Measurements from ENCODE around the gene LDHAL6B. TPM values are rescaled to one million over a fixed set of nuclear protein-coding genes. Genes with fewer than 3 reads are reported as not detected.
"Not testable (repeated sequence)": the region's sequence is repeated elsewhere in the genome, so short reads cannot be mapped to it uniquely, and the experiment has no call there.

LDHAL6B gene
- total RNA-seq: not detected

DNA sequence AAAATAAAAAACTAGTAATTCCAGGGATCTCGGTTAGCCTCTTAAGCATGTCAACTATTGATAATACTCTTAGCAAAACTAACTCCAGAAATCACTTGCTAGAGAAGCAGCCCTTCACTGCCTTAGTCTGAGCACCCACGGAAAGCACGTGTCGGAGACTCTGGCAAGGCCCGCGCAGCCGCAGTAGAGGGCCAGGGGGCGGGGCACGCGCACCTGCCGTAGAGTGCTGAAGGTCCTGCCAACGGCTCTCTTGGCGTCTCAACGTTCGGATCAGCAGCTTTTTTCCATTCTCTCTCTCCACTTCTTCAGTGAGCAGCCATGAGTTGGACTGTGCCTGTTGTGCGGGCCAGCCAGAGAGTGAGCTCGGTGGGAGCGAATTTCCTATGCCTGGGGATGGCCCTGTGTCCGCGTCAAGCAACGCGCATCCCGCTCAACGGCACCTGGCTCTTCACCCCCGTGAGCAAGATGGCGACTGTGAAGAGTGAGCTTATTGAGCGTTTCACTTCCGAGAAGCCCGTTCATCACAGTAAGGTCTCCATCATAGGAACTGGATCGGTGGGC, at the start of gene LDHAL6B:
LDHAL6B (plus strand) TSS at position 221 of the 561 bp plus-strand sequence; CDS start at position 319, 98 bp downstream.
- Mint-ChIP-seq H3K4me1 (no peaks in the 10 kb centered on the region), H3K27ac (no peak within 1 kb of the TSS), H3K27me3 (no peaks in the 10 kb centered on the region), H3K36me3 (ENCODE audit: low read depth) (no peaks in the 10 kb centered on the region), H3K9me3 (no peaks in the 10 kb centered on the region), H3K4me3 (no peak within 1 kb of the TSS)
- CTCF ChIA-PET: interaction anchor here (1.8 kb wide), 1 partner anchor 10 kb away, joined by 5 read pairs; no protein-coding TSS in a partner anchor
- no peak for DNase-seq
- POLR2A ChIA-PET: no interaction called here

DNA sequence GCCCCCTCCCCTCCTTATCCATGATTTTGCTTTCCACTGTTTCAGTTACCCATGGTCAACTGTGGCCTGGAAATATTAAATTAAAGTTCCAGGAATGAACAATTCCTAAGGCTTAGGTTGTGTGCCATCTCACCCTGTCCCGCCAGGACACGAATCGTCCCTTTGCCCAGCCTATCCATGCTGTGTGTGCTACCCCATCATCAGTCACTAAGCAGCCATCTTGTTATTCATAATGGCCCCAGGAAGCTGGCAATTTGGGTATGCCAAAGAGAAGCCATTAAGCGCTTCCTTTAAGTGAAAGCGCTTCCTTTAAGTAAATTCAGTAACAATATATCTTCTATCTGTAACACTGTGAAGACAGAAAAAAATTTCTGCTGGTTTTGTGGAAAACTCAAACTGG, 49.2 kb upstream of the LDHAL6B start:
- Mint-ChIP-seq H3K27me3 (no peaks in the 10 kb centered on the region), H3K9me3 (no peaks in the 10 kb centered on the region), H3K27ac (no peak overlapping the region), H3K4me3 (no peak overlapping the region), H3K36me3 (ENCODE audit: low read depth) (no peaks in the 10 kb centered on the region), H3K4me1 (no peaks in the 10 kb centered on the region)
- ChIA-PET POLR2A (no interaction called here), CTCF (interaction anchor here (0.6 to 1.5 kb wide), 3 partner anchors 8 to 256 kb away, joined by 3 read pairs; no protein-coding TSS in a partner anchor)
- no peak for DNase-seq

DNA sequence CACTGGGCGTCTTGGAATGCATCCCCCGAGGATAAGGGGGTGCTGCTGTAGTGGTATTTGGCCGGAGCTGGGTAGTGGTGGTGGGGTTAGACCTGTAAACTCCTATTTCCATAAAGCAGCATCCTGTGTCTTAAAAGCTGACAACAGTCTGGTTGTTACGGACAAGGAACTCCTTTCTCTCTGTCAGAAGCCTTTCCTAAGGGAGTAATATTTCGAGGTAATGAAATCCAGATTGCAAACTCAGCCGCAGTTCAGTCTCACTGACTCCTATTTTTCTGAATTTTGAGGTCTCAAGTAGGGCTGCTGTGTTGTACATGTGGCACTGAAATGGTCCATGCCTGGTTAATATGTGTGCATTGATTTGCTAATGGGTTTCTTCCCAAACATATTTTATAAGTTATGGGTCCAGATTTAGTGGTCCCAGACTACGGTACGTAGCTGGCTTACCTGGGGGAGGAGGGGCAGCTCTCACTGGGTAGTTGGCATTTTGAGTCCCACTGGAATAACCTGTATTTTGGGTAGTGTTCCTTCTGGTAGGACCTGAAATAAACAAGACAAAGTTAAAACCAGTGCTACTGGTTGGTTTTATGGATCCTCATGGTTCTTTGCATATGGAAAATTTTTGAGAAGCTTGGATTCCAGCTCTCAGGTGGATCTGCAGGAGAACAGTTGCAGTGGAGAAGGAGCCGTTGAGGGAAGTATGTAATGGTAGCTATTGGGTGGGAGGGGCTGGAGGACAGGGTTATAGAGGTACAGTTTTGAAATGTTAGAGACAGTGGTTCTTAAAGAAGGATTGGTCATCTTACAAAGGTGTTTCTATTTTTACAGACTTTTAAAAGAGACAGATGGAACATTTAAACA, 48.6 kb upstream of the LDHAL6B start:
- Mint-ChIP-seq H3K4me3 (no peak overlapping the region), H3K4me1 (no peaks in the 10 kb centered on the region), H3K9me3 (no peaks in the 10 kb centered on the region), H3K27ac (no peak overlapping the region), H3K27me3 (no peaks in the 10 kb centered on the region), H3K36me3 (ENCODE audit: low read depth) (no peaks in the 10 kb centered on the region)
- CTCF ChIA-PET: interaction anchor here (1.0 to 1.5 kb wide), 2 partner anchors 9 to 255 kb away, joined by 3 read pairs; no protein-coding TSS in a partner anchor
- POLR2A ChIA-PET: no interaction called here
- no peak for DNase-seq

DNA sequence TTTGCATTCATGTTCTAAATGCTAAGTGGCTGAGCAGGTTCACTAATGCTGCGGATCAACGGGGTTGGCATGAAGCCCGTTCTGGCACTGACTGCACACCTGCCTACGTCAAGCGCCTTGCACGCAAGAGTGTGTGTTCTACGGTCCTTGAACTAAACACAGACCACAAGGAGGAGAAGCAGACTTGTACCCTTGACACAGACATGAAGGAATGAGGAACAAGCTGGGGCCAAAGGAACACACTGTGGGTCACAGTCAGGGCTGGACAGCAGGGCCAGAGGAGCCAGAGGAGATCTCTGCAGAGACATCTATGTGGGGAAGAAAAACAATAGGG, 48.0 kb upstream of the LDHAL6B start:
- no peak for DNase-seq
- Mint-ChIP-seq H3K4me1 (no peaks in the 10 kb centered on the region), H3K9me3 (no peaks in the 10 kb centered on the region), H3K4me3 (no peak overlapping the region), H3K27ac (no peak overlapping the region), H3K27me3 (no peaks in the 10 kb centered on the region), H3K36me3 (ENCODE audit: low read depth) (no peaks in the 10 kb centered on the region)
- ChIA-PET CTCF (interaction anchor here (1.5 kb wide), 1 partner anchor 255 kb away, joined by 3 read pairs; no protein-coding TSS in a partner anchor), POLR2A (no interaction called here)

- H3K27me3 Mint-ChIP-seq: no peaks in the 10 kb centered on the region
- ChIA-PET POLR2A (no interaction called here), CTCF (no interaction called here)
- H3K4me1 Mint-ChIP-seq: no peaks in the 10 kb centered on the region
- H3K27ac Mint-ChIP-seq: no peak overlapping the region
- H3K36me3 Mint-ChIP-seq (ENCODE audit: low read depth): no peaks in the 10 kb centered on the region
- H3K4me3 Mint-ChIP-seq: no peak overlapping the region
- DNase-seq: no peak
- no peaks in the 10 kb centered on the region for H3K9me3 Mint-ChIP-seq
These were observed 47.4 kb upstream of the LDHAL6B start for GRCh38 chr15:59159210-59159609.

DNA sequence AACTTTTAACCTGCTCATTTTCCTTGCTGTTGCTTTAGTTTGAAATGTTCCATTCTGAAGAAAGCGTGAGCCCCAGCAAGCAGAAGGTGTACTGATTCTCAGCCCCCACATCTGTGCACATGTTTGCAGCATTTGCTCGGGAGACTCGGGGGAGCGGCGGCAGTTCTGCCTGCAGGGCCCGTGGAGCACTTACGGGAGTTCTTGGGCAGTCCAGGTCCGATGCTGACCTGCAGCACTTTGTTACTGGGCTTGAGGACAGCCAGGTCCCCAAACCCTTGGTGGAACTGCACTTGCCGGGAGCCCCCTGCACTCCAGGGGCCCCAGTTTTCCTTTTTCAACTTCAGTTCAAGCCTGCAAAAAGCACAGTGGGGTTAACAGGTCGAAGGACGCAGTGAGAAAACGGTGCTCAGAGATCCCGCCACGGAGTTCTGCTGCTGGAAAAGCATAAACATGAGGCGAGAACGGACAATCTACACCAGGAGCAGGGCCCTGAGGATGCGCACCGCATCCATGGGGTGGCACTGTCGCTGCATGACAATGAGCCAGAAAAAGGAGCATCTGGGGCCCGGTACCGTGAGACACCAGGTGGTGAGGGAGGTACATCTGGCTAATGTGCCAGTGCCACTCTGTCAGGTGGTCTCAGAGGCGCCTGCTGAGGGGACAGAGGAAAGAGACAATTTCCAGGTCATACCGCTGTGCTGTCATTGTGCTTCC, 45.6 kb upstream of the LDHAL6B start:
- peak; percentile 46 for DNase-seq
- CTCF ChIA-PET: interaction anchor here (0.9 kb wide), 1 partner anchor 32 kb away, joined by 3 read pairs; no protein-coding TSS in a partner anchor
- no peaks in the 10 kb centered on the region for H3K27me3 Mint-ChIP-seq

GRCh38 chr15:59162080-59162479, 44.6 kb upstream of the LDHAL6B start:
- DNase-seq; H3K9me3 Mint-ChIP-seq; POLR2A ChIA-PET; H3K4me3 Mint-ChIP-seq; H3K36me3 Mint-ChIP-seq (ENCODE audit: low read depth); H3K27me3 Mint-ChIP-seq; H3K27ac Mint-ChIP-seq: not testable (repeated sequence)
- CTCF ChIA-PET: interaction anchor here (0.7 to 0.9 kb wide), 2 partner anchors 10 to 185 kb away, joined by 3 to 4 read pairs; no protein-coding TSS in a partner anchor
- H3K4me1 Mint-ChIP-seq: peaks cover 17% of the 10 kb centered on the region

More for the DNA sequence above, 45.6 kb upstream of the LDHAL6B start:
- peaks cover 3% of the 10 kb centered on the region for H3K9me3 Mint-ChIP-seq
- H3K4me3 Mint-ChIP-seq: no peak overlapping the region
- H3K4me1 Mint-ChIP-seq: peaks cover 12% of the 10 kb centered on the region
- H3K27ac Mint-ChIP-seq: no peak overlapping the region
- POLR2A ChIA-PET: no interaction called here
- H3K36me3 Mint-ChIP-seq (ENCODE audit: low read depth): peaks cover 3% of the 10 kb centered on the region

DNA sequence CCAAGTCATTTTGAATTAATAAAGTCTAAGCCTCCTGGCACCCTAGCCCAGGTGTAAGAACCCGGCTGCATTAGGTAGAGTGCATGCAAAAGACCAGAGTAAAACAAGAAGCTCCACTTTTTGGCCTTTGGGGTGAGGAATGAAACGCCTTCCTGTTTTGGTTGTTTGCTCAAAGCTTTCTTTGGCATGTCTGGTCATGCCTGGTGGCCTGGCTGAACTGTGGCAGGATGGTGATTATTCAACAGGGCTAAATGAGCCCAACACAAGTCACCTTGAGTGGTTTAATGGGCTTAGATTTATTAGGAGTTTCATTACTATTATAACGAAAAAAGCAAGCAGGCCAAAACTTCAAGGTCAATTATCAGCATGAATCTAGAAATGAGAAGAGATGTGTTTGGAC, 40.9 kb upstream of the LDHAL6B start:
- DNase-seq: peak; percentile 18
- peaks cover 3% of the 10 kb centered on the region for H3K9me3 Mint-ChIP-seq
- peaks cover 31% of the 10 kb centered on the region for H3K4me1 Mint-ChIP-seq
- H3K27me3 Mint-ChIP-seq: no peaks in the 10 kb centered on the region
- POLR2A ChIA-PET: no interaction called here
- no peak overlapping the region for H3K4me3 Mint-ChIP-seq
- CTCF ChIA-PET: interaction anchor here (1.5 to 1.7 kb wide), 3 partner anchors 13 to 247 kb away, joined by 3 to 5 read pairs (median 3); no protein-coding TSS in a partner anchor
- peaks cover 3% of the 10 kb centered on the region for H3K36me3 Mint-ChIP-seq (ENCODE audit: low read depth)
- H3K27ac Mint-ChIP-seq: peak overlapping the region; percentile 58

GRCh38 chr15:59166166-59166565, 40.5 kb upstream of the LDHAL6B start:
- Mint-ChIP-seq H3K9me3 (peaks cover 3% of the 10 kb centered on the region), H3K4me1 (peaks cover 34% of the 10 kb centered on the region), H3K27ac (peak overlapping the region; percentile 58), H3K36me3 (ENCODE audit: low read depth) (peaks cover 3% of the 10 kb centered on the region), H3K27me3 (no peaks in the 10 kb centered on the region), H3K4me3 (no peak overlapping the region)
- CTCF ChIA-PET: interaction anchor here (1.5 to 1.7 kb wide), 3 partner anchors 12 to 247 kb away, joined by 3 to 5 read pairs (median 3); no protein-coding TSS in a partner anchor
- no peak for DNase-seq
- POLR2A ChIA-PET: no interaction called here

DNA sequence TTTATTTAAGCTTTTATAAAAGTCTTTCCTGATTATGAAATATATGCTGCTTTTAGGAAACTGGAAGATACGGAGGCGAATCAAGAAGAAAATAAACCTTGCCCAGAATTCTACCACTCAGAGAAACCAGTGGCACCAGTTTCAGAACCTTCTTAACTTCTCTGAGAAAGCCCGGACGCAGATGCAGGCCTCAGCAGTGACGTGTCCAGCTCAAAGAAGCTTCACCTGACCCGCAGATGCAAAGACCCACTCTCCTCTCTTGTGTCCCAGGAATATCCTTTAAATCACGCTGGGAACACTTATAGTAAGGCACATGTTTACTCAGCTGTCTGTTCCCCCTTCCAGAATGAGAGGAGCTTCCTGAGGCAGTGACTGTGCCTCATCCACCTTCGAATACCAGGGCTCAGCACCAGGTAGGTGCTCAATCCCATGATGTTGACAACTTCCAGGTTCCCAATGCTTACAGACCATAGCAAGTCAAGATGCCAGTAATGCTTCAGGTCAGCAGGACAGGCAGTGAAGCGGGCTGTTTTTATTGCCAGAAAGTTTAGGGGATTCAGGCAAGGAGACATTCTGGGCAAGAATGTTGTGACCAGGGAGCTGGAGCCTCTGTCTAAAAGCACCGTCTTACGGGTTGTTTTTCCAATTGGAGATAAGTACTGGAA, 39.9 kb upstream of the LDHAL6B start:
- Mint-ChIP-seq H3K36me3 (ENCODE audit: low read depth) (peaks cover 3% of the 10 kb centered on the region), H3K4me3 (no peak overlapping the region), H3K27me3 (no peaks in the 10 kb centered on the region), H3K9me3 (peaks cover 3% of the 10 kb centered on the region), H3K4me1 (peaks cover 34% of the 10 kb centered on the region), H3K27ac (peak overlapping the region; percentile 58)
- ChIA-PET POLR2A (no interaction called here), CTCF (interaction anchor here (1.5 to 1.7 kb wide), 2 partner anchors 12 to 15 kb away, joined by 3 to 5 read pairs; no protein-coding TSS in a partner anchor)
- no peak for DNase-seq

DNA sequence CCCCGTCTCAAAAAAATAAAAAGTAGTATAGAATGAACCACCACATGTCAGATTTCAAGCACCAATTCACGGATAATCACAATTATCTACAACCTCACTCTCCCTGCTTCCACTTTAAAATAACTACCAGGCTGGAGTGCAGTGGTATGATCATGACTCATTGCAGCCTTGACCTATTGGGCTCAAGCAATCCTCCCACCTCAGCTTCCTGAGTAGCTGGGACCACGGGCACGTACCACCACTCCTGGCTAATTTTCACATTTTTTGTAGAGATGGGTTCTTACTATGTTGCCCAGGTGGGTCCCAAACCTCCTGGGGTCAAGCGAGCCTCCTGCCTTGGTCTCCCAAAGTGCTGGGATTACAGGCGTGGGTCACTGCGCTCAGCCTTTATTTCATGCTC, 38.1 kb upstream of the LDHAL6B start:
- Mint-ChIP-seq H3K36me3 (ENCODE audit: low read depth) (peaks cover 3% of the 10 kb centered on the region), H3K9me3 (peaks cover 3% of the 10 kb centered on the region), H3K27ac (no peak overlapping the region), H3K27me3 (no peaks in the 10 kb centered on the region), H3K4me3 (no peak overlapping the region), H3K4me1 (peaks cover 34% of the 10 kb centered on the region)
- POLR2A ChIA-PET: no interaction called here
- DNase-seq: no peak
- CTCF ChIA-PET: no interaction called here

DNA sequence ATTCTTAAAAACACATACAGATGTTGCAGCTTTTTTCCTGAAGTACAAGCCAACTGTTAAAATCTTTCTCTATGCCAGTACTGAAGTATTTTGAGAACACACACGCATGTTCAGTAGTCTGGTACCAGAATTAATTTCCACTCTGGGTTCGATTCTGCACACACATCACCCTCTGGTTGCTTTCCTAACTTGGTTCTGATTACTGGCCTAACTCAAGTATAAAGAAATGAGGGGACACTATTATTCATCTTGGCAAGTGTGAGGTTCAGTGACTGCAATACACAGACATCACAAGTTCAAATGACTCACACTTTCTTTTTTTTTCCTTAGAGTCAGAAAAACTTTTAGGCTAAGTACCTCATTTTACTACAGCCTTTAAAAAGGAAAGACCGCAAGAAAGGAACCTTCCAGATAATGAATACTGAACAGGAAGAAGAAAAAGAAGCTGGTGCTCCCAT, 37.4 kb upstream of the LDHAL6B start:
- no peak overlapping the region for H3K27ac Mint-ChIP-seq
- no peak for DNase-seq
- POLR2A ChIA-PET: no interaction called here
- no peak overlapping the region for H3K4me3 Mint-ChIP-seq
- peaks cover 34% of the 10 kb centered on the region for H3K4me1 Mint-ChIP-seq
- peaks cover 5% of the 10 kb centered on the region for H3K36me3 Mint-ChIP-seq (ENCODE audit: low read depth)
- no peaks in the 10 kb centered on the region for H3K27me3 Mint-ChIP-seq
- peaks cover 3% of the 10 kb centered on the region for H3K9me3 Mint-ChIP-seq
- CTCF ChIA-PET: interaction anchor here (1.7 kb wide), 1 partner anchor 127 kb away, joined by 4 read pairs; no protein-coding TSS in a partner anchor
